CD4-positive, alpha-beta T cell treated with Interleukin-4 for 1 hour (primary cell): ENCODE data around the gene LYZL1.
"Not testable (repeated sequence)": the region's sequence is repeated elsewhere in the genome, so short reads cannot be mapped to it uniquely, and the experiment has no call there.

Experiments
- DNase-seq, 2 donors: peaks; one replicate each; pipeline ENCODE4 v3.0.0-alpha.2; 2020 to 2022

The LYZL1 gene

DNA sequence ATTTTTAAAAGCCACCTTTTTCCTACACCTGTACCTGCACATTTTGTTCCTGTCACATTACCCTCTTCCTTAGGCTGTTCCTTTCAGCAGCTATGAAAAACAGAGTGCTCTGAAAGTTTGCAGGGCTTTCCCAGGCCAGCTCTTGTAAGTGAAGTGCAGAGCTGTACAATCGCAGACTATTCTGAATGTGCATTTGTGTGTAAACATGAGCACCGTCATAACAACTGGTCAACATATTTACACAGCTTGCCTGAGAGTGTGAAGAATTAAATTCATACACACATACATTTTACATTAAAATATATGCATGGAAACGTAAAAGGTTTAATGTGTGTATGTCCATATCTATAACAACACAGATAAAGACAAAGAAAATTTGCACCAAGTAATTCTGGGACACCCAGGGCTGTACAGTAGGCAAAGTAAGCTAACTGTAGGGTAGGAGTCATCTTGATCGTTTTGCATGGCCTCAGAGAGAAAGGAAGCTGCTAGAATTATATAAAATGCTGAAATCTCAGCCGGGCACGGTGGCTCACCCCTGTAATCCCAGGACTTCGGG is 23.6 kb upstream of the LYZL1 start:
- no peak for DNase-seq

DNA sequence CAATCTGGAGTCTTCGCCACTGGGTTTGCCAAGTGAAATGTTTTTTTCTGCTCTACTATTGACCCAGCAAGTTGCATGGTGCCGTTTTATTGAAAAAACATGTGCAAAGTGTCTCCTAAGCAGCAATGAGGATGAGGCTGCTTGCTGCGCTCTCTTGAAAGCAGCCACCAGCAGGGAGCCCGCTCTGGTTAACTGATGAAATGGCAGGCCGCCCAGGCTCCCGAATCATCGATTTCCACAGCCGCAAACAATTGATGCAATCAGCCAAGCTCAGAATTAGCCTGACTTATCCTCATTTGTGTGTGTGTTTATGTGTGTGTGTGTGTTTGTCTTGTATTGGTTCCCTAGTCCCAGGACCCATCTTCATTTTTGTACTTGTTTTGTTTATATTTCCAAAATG is 22.2 kb upstream of the LYZL1 start:
- no peak for DNase-seq

GRCh38 chr10:29268011-29268410 is 20.9 kb upstream of the LYZL1 start:
- no peak for DNase-seq

- DNase-seq = no peak
Observed at GRCh38 chr10:29269486-29269885, 19.4 kb upstream of the LYZL1 start.

GRCh38 chr10:29270883-29271282 is 18.0 kb upstream of the LYZL1 start:
- no peak for DNase-seq

- no peak for DNase-seq
Observed at GRCh38 chr10:29271877-29272276, 17.0 kb upstream of the LYZL1 start.

GRCh38 chr10:29273478-29273877 is 15.4 kb upstream of the LYZL1 start:
- no peak for DNase-seq

DNA sequence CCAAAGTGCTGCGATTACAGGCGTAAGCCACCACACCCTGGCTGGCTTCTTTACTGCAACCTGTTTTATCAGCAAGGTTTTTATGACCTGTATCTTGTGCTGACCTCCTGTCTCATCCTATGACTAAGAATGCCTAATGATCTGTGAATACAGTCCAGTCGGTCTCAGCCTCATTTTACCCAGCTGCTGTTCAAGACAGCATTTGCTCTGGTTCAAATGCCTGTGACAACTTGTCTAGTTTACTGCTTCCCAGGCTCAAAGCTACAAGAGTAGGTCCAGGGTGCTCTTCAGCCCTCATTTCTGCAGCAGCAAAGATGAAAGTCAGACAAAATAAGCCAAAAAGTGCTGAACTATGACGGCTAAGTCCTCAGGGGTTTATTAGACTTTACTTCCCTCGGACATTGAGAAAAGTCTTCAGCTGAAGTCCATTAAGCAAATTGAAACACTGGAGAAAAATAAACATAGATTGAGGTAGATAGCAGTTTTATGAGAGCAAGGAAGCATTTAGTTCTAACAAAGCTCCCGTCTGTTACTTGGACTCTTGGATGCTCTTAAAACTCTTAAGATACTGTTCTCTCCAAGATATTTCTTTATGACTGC is 12.5 kb upstream of the LYZL1 start:
- DNase-seq = no peak

DNA sequence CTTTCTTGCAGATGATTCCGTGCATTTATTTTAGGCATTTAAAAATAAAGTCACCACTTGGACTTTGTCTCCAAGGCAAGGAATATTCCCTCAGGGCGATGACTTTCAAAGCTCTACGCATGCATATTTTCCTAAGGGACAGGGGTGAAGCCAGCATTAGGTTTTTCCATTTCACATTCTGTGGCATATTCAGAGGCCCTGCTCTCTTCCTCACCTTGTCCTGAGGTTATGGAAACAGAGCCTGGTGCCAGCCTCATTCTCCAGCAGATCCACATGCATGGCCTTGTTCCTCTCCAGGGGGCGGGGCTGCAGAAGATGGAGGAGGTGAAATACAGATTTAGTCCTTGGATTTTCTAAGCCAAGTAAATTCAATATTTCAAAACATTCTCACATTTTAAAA is 11.6 kb upstream of the LYZL1 start:
- no peak for DNase-seq

- no peak for DNase-seq
Observed at GRCh38 chr10:29279779-29280487, 8.9 kb upstream of the LYZL1 start.

GRCh38 chr10:29280488-29280840 is 8.4 kb upstream of the LYZL1 start:
- no peak for DNase-seq

DNA sequence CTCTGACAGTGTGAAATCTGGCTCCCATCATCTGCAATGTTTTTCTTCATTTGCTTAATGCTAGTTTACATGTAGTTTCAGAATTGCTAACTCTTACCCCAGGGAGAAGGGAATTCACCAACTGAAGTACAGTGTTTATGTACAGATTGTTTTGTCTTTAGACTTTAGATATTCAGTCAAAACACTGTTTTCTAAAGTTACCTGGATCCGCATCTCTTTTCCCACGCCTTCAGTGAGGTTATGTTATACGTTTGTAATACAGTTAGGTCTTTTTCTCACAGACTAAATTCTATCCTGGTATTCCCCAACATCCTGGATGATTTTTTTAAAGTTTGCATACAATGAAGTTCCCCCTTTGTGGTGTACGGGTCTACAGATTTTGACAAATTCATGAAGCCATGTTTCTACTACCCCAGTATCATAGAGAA is 3.2 kb upstream of the LYZL1 start:
- no peak for DNase-seq

- DNase-seq = no peak
Observed at GRCh38 chr10:29287635-29288034, 1.2 kb upstream of the LYZL1 start.

DNA sequence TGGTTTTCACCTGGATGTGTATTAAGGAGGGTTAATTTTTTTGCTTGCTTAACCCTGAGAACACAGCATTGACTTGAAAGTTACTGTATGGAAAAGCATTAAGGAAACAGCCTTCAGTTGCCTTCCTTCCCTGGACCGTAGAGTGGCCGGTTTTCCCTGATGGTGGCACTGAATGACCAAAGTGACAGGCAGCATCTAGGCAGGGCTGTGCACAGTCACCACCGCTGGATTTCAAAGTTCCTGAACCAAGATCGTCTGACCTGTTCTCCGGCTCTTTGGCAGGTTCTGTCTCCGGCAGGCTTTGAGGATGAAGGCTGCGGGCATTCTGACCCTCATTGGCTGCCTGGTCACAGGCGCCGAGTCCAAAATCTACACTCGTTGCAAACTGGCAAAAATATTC is 2.7 kb downstream of the LYZL1 start:
- not testable (repeated sequence) for DNase-seq

GRCh38 chr10:29292406-29292805 is 3.5 kb downstream of the LYZL1 start:
- DNase-seq = not testable (repeated sequence)

- no peak for DNase-seq
Observed at GRCh38 chr10:29295813-29296212, 6.9 kb downstream of the LYZL1 start.

- no peak for DNase-seq
Observed at GRCh38 chr10:29297678-29298077, 8.8 kb downstream of the LYZL1 start.

GRCh38 chr10:29301359-29301910 is 12.6 kb downstream of the LYZL1 start:
- DNase-seq = no peak

GRCh38 chr10:29302499-29302898 is 13.6 kb downstream of the LYZL1 start:
- DNase-seq = no peak

DNA sequence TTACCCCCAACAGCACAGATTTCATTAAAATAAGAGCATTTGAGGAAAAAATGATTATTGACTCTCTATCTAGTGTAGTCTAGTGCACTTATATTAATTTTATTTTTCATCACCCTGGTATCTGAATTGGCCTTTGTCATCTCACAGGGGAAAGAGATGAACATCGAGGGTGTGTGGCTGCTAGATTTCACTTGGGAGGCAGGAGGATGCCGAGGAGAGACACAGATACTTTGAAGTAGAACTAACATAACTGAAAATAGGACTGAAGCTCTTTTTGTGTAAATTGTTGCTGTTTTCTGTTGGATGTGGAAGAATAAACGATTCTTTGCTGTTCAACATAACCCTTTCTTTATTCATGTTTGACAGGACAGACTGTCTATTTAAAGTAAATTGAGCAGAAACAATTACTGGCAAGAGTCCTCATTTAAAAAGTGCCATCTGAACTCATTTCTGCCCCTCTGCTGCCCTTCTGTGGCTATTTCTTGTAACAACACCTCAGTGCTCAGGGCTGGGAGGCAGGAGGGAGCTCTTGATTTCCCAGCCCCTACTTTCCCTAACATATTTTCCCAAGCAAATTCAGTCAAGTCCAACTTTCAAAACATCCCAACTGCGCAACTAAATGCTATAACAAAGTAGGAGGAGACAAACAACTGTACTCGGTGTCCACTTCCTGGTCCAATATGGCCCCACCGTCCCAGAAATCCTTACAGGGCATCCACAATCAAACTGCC is 15.6 kb downstream of the LYZL1 start:
- peak; percentile 12 to 19 for DNase-seq

- DNase-seq = no peak
Observed at GRCh38 chr10:29304995-29305335, 16.1 kb downstream of the LYZL1 start.

GRCh38 chr10:29306688-29307087 is 17.8 kb downstream of the LYZL1 start:
- DNase-seq = no peak

- DNase-seq = not testable (repeated sequence)
Observed at GRCh38 chr10:29308142-29308541, 19.3 kb downstream of the LYZL1 start.

DNA sequence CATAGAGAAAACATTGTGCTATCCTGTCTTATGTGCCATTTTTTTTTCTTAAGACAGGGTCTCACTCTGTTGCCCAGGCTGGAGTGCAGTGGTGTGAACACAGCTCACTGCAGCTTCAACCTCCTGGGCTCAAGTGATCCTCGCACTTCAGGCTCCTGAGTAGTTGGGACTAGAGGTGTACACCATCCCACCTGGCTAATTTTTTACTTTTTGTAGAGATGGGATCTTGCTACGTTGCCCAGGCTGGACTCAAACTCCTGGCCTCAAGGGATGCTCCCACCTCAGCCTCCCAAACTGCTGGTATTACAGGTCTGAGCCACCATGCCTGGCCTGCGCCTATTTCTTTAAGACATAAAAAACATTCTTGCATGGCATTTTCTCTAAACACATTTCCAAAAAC is 20.6 kb downstream of the LYZL1 start:
- no peak for DNase-seq
